Nephron progenitor cell (in vitro differentiated cells): ENCODE results near the gene DAB1.

ENCODE experiments used
- DNase-seq: peaks from one replicate; pipeline ENCODE4 v3.0.0; 2021
- H3K27ac Mint-ChIP-seq: 2 replicates; pipeline ENCODE4 v1.8.0; 2021; ENCODE audit warnings: mild to moderate bottlenecking, moderate library complexity, mixed read lengths
- H3K27me3 Mint-ChIP-seq: 2 replicates; pipeline ENCODE4 v1.8.0; 2021; ENCODE audit warnings: mild to moderate bottlenecking, low read depth, mixed read lengths; ENCODE audit not compliant: poor library complexity
- H3K36me3 Mint-ChIP-seq: 2 replicates; pipeline ENCODE4 v1.8.0; 2021; ENCODE audit warnings: low read depth, mixed read lengths
- H3K4me1 Mint-ChIP-seq: 2 replicates; pipeline ENCODE4 v1.8.0; 2021; ENCODE audit warnings: mixed read lengths
- H3K4me3 Mint-ChIP-seq: 2 replicates; pipeline ENCODE4 v1.8.0; 2021; ENCODE audit warnings: mild to moderate bottlenecking, moderate library complexity, mixed read lengths
- H3K9me3 Mint-ChIP-seq: 2 replicates; pipeline ENCODE4 v1.8.0; 2021; ENCODE audit warnings: mild to moderate bottlenecking, moderate library complexity, mixed read lengths
- CTCF ChIP-seq: fragments of 200-600 bp; sonication (generic); IDR thresholded peaks from 2 replicates; pipeline ENCODE4 v1.5.0; 2021; ENCODE audit warnings: antibody characterized with exemption

The DAB1 gene

GRCh38 chr1:57329001-57329527 lies 94.8 kb downstream of the DAB1 start:
- Mint-ChIP-seq H3K27ac (no peak overlapping the region), H3K4me1 (no peaks in the 10 kb centered on the region), H3K4me3 (no peak overlapping the region), H3K9me3 (no peaks in the 10 kb centered on the region), H3K27me3 (peaks cover 10% of the 10 kb centered on the region), H3K36me3 (no peaks in the 10 kb centered on the region)
- TF ChIP-seq CTCF = no peak
- DNase-seq = no peak

DNA sequence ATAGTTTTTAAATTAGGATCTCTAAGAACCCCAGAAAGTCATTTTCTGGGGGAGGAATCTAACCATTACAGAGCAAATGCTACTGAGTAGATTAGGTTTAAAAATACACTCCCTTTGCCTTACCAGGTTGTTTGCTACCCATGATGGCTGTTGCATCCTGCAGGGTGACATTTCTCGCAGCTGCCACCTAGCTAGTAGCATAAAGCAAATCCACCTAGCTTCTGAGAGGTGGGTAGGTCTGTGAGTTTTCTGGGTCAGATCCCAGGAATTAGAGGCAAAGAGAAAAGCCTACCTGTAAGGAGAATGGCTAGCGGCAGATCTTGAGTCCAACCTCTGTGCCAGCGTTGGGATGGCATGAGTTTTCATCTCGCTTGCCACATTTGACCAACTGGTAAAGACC lies 95.9 kb downstream of the DAB1 start:
- no peaks in the 10 kb centered on the region for H3K36me3 Mint-ChIP-seq
- no peak overlapping the region for H3K27ac Mint-ChIP-seq
- DNase-seq = no peak
- TF ChIP-seq CTCF = no peak
- H3K4me1 Mint-ChIP-seq = no peaks in the 10 kb centered on the region
- H3K4me3 Mint-ChIP-seq = no peak overlapping the region
- no peaks in the 10 kb centered on the region for H3K9me3 Mint-ChIP-seq
- peaks cover 10% of the 10 kb centered on the region for H3K27me3 Mint-ChIP-seq

GRCh38 chr1:57327336-57327735 lies 96.5 kb downstream of the DAB1 start:
- Mint-ChIP-seq H3K4me3 (no peak overlapping the region), H3K27me3 (peaks cover 13% of the 10 kb centered on the region), H3K4me1 (no peaks in the 10 kb centered on the region), H3K27ac (no peak overlapping the region), H3K9me3 (no peaks in the 10 kb centered on the region), H3K36me3 (no peaks in the 10 kb centered on the region)
- DNase-seq = no peak
- no peak for TF ChIP-seq CTCF

DNA sequence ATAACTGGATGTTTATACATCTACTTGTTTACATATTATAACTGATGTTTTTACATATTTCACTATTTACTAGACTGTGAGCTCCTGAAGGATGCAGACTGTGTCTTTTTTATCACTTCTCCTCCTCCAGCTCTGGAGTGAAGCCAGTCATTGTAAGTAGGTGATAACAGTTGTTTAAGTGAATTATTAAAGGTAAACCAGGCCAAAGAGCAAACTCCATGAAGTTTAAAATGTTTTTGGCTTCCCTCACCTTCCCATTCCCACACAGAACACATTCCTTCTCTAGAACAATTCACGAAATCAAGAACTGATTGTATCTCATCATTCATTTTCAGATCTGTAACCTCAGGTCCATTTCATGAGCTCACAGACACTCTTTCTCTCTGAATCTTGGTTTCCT lies 98.3 kb downstream of the DAB1 start:
- no peak overlapping the region for H3K4me3 Mint-ChIP-seq
- H3K27ac Mint-ChIP-seq = no peak overlapping the region
- H3K36me3 Mint-ChIP-seq = no peaks in the 10 kb centered on the region
- H3K9me3 Mint-ChIP-seq = no peaks in the 10 kb centered on the region
- H3K4me1 Mint-ChIP-seq = no peaks in the 10 kb centered on the region
- TF ChIP-seq CTCF = no peak
- peaks cover 13% of the 10 kb centered on the region for H3K27me3 Mint-ChIP-seq
- no peak for DNase-seq

- no peaks in the 10 kb centered on the region for H3K9me3 Mint-ChIP-seq
- no peak overlapping the region for H3K27ac Mint-ChIP-seq
- TF ChIP-seq CTCF = no peak
- no peak overlapping the region for H3K4me3 Mint-ChIP-seq
- peaks cover 14% of the 10 kb centered on the region for H3K27me3 Mint-ChIP-seq
- no peak for DNase-seq
- no peaks in the 10 kb centered on the region for H3K36me3 Mint-ChIP-seq
- H3K4me1 Mint-ChIP-seq = no peaks in the 10 kb centered on the region
Observed at GRCh38 chr1:57325117-57325516, 98.7 kb downstream of the DAB1 start.

DNA sequence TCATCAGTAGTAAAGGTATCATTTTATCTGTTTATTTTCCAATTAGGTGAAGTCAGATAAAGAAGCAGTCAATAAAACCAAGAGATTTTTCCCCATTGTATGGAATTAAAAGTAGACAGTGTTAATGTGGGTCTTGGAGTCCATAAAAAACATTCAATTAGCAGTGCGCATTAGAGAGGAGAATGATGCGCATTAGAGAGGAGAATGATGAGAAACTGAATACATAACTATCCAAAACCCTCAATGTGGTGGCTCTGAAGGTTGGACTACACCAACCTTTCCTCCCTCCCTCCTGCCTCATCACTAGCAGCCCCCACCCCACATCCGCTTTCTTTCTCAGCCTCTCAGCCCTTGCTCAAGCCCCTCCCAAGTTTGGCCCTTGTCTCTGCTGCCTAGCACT lies 99.5 kb downstream of the DAB1 start:
- TF ChIP-seq CTCF = no peak

More for the DNA sequence above, 99.5 kb downstream of the DAB1 start:
- Mint-ChIP-seq H3K9me3 (no peaks in the 10 kb centered on the region), H3K27ac (no peak overlapping the region), H3K27me3 (peaks cover 17% of the 10 kb centered on the region), H3K4me1 (no peaks in the 10 kb centered on the region), H3K4me3 (no peak overlapping the region), H3K36me3 (no peaks in the 10 kb centered on the region)
- DNase-seq = no peak
